ENCODE measurements around the gene MPG.
"Not testable (repeated sequence)": the region's sequence is repeated elsewhere in the genome, so short reads cannot be mapped to it uniquely, and the experiment has no call there.

Gene MPG, protein sequence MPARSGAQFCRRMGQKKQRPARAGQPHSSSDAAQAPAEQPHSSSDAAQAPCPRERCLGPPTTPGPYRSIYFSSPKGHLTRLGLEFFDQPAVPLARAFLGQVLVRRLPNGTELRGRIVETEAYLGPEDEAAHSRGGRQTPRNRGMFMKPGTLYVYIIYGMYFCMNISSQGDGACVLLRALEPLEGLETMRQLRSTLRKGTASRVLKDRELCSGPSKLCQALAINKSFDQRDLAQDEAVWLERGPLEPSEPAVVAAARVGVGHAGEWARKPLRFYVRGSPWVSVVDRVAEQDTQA

GRCh38 chr16:77807-78443 is at the start of gene MPG:
Gene MPG (plus strand): TSS chr16:78225. CDS start chr16:78310, 85 bp downstream.
- peak; percentile 79 for DNase-seq (ENCODE audit: low spot score)

- not testable (repeated sequence) for DNase-seq (ENCODE audit: low spot score)
Measured at GRCh38 chr16:30627-31026, 47.4 kb upstream of the MPG start.

DNA sequence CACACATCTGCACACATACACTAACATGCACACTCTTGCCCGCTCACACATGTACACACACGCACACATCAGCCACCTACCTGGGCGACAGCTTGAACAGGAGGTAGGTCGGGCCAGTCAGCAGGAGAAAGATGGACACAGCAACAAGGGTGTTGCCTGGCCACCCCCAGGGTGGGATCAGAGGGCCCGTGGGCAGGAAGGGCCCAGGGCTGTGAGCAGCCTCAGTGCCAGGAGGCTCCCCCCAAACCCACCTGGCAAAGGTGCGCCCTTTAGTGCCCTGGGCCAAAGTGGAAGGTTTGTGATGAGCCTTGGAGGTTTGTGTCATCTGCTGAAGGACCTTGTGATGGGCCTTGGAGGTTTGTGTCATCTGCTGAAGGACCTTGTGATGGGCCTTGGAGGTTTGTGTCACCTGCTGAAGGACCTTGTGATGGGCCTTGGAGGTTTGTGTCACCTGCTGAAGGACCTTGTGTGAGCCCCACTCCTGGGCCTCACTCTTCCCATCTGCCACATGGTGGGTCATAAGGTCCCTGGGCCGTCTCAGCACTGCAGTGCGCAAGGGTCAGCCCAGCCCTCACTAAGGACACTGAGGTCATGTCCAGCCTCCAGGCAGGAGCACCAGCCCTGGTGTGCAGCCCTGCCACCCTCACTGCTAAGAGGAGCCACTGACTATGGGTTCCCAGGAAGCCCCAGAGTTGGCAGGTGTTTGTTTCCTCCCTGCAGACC is 44.7 kb upstream of the MPG start:
- not testable (repeated sequence) for DNase-seq (ENCODE audit: low spot score)

DNA sequence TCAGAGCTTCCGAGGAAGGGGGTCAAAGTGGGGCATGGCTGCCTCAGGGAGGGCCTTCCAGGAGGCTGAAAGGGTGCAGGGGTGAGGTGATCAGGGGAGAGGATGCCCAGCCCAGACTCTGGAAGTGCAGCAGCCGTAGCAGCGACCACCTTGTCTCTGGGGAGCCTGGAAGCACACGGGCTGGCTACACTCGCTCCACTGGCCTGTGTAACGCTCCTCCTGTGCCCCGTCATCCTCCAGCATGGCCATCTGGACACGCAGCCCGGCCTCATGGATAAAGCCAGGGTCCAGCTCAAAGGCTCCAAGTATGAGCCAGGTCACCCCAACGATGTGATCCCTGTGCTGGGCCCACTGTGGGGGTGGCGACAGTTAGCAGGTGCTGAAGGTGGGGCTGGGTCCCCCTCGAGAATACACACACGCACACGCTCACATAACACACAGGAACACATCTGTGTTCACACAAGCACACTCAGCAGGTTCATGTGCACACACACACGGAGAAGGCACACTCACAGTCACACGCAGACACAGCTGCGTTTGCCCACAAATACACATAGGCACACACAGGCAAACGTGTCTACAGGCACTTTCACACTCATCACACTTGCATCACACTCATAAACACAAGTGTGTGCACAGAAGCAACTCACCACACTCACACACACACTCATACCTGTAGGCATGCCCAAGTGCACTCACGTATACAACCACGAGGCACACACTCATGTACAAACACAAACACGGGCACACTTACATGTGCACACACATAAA is 44.0 kb upstream of the MPG start:
- no peak for DNase-seq (ENCODE audit: low spot score)

GRCh38 chr16:34648-34987 is 43.4 kb upstream of the MPG start:
- no peak for DNase-seq (ENCODE audit: low spot score)

GRCh38 chr16:35011-35677 is 42.9 kb upstream of the MPG start:
- no peak for DNase-seq (ENCODE audit: low spot score)

DNA sequence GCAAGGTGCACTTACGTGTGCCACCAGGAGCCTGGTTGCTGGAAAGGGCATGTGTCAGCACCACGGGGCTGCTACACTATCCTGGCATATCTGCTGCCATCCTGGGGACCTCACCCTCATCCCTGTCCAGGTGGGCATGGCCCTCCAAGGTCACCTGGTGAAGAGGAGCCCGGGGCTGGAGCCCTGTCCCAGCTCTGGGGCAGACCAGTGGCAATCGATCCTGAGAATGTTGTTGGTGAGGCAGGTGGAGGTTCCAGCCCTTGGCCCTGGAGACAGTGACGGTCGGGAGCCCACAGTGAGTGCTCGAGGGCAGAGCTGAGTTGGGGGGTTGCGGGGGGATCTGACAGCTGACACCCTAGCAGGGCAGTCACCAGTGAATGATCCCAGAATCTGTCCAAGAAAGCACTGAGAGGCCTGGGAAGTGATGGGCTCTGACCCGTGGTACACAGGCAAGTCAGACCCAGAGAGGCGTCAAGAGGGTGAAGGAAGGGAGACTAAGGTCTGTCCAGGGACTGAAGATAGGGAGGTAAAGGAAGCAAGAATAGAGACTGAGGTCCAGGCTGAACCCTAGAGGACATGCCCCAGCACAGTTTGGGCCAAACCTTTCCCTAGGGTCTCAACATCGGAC is 42.2 kb upstream of the MPG start:
- no peak for DNase-seq (ENCODE audit: low spot score)

DNA sequence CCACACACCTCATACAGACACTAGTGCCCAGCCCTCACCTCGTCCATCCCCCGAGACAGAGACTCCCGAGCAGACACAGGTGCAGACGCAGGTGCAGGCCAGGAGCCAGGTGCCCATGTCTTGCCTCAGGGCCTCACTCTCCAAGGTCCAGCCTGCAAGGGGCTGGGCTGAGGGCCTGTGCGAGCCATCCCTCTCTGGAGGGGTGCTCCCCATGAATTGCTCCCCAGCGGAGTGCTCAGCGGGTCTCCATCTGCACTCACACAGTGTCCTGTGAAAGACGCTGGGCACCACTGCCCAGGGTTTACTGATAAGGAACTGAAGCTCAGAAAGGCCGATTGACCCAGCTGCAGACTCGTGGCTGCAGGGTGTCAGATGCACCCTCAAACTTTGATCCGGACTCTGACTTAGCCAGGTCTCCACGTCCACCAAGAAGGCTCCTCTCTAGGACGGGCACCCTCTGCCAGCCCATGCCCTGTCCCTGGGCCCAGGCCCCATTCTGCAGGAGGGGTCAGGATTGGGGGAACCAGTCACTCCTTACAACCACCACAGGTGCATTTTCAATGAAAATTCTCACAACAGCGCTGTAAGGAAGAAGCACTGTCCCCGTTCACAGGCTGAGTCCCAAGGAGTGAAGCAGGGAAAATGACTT is 41.6 kb upstream of the MPG start:
- DNase-seq (ENCODE audit: low spot score), result no peak

GRCh38 chr16:37511-37910 is 40.5 kb upstream of the MPG start:
- DNase-seq (ENCODE audit: low spot score), result no peak

GRCh38 chr16:38206-38605 is 39.8 kb upstream of the MPG start:
- not testable (repeated sequence) for DNase-seq (ENCODE audit: low spot score)

DNA sequence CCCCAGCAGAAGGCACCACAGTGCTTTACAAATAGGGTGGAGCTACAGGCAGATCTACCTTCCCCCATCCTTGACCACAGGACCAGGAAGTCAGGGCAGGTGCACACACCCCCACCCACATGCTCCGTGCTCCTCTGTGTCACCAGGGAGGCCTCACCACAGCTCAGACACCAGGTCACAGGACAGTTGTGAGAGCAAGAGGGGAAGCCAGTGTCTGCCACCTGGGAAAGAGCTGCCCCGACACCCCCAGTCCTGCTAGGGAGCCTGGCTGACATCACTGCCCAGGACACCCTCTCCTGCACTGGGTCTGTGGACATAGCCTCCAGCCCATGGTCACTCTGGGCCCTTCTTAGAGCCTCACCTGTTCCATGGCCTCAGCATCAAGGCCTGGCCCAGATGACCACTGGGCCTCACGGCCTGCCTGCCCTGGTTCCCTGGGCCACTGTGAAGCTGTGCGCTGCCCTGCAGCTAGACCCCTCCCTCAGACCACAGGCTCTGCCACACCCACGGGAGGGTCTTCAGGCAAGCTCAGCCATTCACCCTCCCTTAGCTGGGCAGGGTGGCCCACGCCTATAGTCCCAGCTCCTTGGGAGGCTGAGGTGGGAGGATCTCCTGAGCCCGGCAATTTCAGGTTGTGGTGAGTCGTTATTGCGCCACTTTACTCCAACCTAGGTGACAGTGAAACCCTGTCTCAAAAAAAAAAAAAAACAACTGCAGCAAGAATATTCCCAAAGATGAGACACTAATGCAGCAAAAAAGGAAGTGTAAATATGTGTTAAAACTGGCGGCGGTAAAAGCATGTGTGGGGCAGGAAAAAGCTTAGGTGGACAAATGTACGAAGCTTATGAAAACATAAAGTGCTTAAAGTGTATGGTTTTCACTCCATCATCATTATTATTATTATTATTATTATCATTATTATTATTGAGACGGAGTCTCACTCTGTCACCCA is 38.8 kb upstream of the MPG start:
- DNase-seq (ENCODE audit: low spot score), result peak; percentile 63

- DNase-seq (ENCODE audit: low spot score), result no peak
Measured at GRCh38 chr16:41439-42068, 36.5 kb upstream of the MPG start.

DNA sequence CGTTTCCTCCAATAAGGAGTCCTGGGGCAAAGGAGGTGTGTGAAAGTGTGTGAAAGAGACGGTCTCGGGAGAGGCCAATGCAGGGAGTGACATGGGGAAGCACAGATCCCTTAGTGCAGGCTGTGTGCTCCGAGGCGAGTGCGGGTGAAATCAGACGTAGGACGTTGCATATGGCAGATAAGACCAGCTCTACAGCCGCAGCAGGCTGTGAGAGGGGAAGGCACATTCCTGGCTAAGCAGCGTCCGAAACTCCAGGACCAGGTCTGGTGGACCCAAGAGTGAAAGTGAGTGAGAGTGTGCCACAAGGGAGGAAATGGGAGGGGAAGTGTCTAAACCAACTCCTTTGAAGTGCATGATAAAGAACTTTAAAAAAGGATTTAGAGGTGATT is 36.0 kb upstream of the MPG start:
- no peak for DNase-seq (ENCODE audit: low spot score)

DNA sequence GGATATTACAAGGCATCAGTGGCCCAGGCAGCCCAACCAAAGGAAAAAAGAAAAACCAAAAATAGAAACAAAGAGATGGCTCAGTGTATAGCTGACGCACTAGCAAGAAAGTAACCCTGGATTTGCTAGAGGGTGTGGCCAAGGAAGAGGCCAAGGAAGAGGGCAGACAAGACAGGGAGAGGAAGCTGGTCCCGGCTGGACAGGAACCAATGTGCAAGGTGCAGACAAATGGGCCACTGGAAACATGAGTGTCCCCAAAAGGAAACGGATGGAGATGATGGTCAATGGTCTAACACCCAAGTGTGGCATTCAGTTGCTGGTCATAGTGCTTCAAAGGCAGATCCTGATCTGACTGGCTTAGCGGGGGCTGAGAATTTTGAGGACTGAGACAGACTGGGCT is 35.3 kb upstream of the MPG start:
- no peak for DNase-seq (ENCODE audit: low spot score)

GRCh38 chr16:43294-43693 is 34.7 kb upstream of the MPG start:
- DNase-seq (ENCODE audit: low spot score), result no peak

DNA sequence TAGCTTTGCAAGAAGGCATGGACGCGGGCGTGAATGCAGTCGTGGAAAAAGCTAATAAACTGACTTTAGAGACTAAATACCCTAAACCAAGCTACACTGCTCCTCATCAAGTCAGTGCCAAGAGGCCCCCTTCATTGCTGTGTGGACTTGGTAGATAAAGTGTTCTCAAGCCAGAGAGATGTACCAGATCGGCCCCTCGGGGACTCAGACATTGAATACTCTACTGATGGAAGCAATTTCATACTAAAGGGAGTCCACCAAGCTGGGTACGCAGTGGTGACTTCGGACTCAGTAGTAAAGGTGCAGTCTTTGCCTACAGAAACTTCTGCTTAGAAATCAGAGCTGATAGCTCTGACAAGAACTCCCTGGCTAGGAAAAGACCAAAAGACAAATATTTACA is 33.4 kb upstream of the MPG start:
- DNase-seq (ENCODE audit: low spot score), result no peak

- DNase-seq (ENCODE audit: low spot score), result no peak
Measured at GRCh38 chr16:45454-45853, 32.6 kb upstream of the MPG start.

GRCh38 chr16:46510-46909 is 31.5 kb upstream of the MPG start:
- not testable (repeated sequence) for DNase-seq (ENCODE audit: low spot score)

DNA sequence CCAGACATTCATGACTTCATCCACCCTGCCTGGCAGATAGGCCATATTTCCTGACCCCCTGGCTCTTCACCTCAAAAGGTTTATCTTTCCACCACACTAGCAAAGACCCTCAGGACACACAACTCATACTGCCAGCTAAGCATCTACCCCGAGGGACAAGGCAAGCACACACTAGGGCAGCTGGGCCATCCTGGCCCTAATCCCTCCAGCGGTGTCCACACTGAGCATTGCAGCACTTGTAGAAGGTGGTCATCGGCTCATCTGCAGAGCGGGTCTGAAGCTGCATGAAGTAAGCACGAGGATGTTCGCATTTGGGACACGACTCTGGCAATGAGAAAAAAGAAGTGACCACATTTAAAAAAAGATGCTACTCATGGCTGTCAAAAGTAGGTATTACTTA is 30.8 kb upstream of the MPG start:
- DNase-seq (ENCODE audit: low spot score), result no peak

Data from CD4-positive, alpha-beta T cell treated with Interleukin-2 at 100 ng/mL for 4 hours (primary cell).